ENCODE results near the gene OR10H5.
"Not testable (repeated sequence)": the region's sequence is repeated elsewhere in the genome, so short reads cannot be mapped to it uniquely, and the experiment has no call there.

The OR10H5 gene

GRCh38 chr19:15812060-15812722, 24.7 kb downstream of the OR10H5 start:
- DNase-seq = no peak

- DNase-seq = no peak
These were observed 26.5 kb downstream of the OR10H5 start for GRCh38 chr19:15813916-15814315.

- DNase-seq = no peak
These were observed 27.8 kb downstream of the OR10H5 start, which contains the start of gene OR10H1 for GRCh38 chr19:15815306-15815705. Gene OR10H1 (minus strand): TSS chr19:15815664. CDS start chr19:15808037, 7,627 bp downstream.

- DNase-seq = no peak
These were observed 33.2 kb downstream of the OR10H5 start for GRCh38 chr19:15820646-15821045.

DNA sequence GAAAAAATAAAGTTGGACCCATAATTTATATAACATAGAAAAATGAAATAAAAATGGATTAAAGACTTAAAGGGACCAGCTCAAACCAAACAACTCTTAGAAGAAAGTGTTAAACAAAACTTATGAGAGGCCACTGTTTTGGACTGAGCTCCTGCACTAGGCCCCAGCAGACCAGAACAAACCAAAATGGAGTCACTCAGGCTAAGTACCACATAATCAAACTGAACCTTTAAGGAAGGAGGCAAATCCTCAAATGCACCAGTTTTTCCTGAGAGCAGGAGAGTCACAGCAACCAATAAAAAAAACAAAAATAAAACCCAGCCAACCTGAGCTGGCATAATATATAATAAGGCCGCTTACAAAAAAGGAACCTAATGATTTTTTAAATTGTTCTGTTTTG, 38.3 kb downstream of the OR10H5 start:
- DNase-seq = no peak

- no peak for DNase-seq
These were observed 40.7 kb downstream of the OR10H5 start for GRCh38 chr19:15828121-15828610.

- not testable (repeated sequence) for DNase-seq
These were observed 41.3 kb downstream of the OR10H5 start for GRCh38 chr19:15828611-15829305.

- no peak for DNase-seq
These were observed 41.8 kb downstream of the OR10H5 start for GRCh38 chr19:15829306-15829698.

GRCh38 chr19:15829786-15830185, 42.3 kb downstream of the OR10H5 start:
- no peak for DNase-seq

GRCh38 chr19:15831626-15832025, 44.2 kb downstream of the OR10H5 start:
- no peak for DNase-seq

- not testable (repeated sequence) for DNase-seq
These were observed 46.8 kb downstream of the OR10H5 start for GRCh38 chr19:15834232-15834631.

GRCh38 chr19:15835565-15836329, 48.3 kb downstream of the OR10H5 start:
- not testable (repeated sequence) for DNase-seq

DNA sequence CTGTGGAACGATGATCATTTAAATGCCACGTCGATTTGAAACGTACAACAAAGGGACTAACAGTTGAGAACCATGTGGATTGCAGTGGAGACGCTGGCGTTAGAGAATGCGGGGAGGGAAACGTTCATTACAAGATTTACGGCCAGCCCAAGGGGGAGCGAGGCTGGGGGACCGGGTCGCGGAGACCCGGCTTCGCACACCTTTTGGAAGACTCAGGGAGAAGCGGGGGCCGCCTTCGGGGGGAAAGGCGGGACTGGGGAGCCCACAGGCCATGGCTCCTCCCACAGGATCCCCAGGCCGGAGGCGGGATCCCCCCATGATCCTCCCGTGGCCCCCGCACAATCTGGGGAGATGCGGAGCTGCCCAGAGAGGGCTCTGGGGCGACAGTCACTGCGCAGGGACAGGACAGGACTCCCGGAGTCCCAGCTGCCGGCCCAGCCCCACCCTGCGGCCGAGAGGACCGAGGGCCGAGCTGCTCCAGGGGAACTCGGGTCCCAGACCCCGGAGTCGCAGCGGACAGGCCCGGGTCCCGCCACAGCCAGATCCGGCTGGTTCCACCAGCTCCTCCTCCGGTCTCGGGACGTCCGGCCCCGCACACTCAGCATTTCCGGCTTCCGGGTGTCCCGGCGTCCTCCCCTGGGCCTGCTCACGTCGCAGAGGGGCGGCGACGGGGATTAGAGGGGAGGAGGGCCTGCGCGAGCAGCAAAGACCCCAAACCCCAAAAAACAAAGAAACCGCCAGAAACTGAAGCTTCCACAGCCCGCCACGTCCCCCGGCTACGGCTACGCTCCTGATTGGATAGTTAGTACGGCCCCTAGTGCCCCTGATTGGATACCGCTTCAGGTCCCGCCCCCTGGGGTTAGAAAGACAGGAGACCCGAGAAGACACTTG, 49.1 kb downstream of the OR10H5 start:
- peak; percentile 97 for DNase-seq

DNA sequence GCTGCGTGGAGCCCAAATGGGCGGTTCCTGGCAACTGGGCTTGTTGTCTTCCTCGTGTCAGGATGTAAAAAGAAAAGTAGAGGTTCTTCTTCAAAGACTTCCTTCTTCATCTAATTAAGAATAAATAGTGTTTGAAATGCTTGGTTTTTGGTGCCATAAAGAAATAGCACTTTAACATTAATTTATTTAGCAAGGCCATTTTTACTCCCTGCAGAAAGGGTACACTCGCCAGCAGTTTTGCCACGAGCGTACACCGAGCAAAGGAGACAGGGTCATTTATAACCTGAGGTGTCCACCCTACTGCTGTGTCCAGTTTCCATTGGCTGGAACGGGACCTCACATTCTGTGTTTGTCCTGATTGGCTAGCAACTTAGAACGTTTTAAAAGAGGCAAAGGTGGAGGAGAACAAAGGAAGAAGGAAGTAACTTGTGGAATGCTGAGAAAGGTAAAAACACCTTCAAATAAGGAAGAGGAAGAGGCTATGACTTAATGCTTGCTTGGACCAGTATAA, 49.8 kb downstream of the OR10H5 start:
- no peak for DNase-seq

DNA sequence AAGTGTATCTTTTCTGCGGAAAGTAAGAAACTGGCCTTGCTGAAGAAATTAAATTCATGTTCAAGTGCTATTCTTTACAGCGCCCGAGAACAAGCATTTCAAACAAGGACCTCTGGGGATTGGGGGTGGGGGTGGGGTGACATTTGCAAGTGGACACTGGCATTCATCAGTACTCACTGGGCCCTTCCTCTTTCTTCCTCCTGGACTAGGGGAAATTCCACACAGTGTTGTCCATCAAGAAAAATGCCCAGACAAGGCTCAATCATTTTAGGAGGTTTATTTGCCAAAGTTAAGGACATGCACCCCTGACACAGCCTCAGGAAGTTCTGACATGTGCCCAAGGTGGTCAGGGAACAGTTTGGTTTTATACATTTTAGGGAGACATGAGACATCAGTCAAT, 50.9 kb downstream of the OR10H5 start:
- no peak for DNase-seq

- DNase-seq = not testable (repeated sequence)
These were observed 52.4 kb downstream of the OR10H5 start for GRCh38 chr19:15839888-15840287.

GRCh38 chr19:15840833-15841232, 53.4 kb downstream of the OR10H5 start:
- no peak for DNase-seq

DNA sequence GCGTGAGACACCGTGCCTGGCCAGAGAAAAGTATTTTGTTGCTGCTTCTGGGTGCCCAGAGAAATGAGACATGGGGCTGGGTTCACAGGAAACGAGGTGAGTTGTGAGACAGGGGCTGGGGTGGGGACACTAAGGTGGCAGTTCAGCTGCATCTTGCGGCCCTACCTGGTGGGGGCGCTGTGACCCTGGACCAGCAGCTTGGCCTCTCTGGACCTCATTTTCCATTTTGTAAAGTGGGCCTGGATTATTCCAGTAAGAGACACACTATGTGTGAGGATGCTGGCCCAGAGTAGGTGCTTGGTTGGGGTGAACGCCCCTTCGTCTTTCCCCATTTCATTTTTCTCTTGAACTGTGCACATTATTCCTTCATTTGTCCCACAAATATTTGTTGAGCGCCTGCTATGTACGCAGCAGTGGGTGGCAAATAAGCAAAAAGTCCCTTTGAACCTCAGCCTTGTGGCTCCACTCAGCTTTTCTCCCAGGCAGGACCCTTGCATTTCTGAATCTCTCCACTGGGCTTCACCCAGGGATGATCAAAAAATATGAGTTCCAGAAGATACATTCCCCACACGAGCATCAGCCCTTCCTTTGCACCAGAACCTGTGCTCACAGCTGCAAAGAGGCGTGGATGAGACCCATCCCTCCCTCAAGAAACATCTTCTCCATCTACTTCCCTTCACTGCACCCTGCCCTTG, 54.6 kb downstream of the OR10H5 start:
- no peak for DNase-seq

DNA sequence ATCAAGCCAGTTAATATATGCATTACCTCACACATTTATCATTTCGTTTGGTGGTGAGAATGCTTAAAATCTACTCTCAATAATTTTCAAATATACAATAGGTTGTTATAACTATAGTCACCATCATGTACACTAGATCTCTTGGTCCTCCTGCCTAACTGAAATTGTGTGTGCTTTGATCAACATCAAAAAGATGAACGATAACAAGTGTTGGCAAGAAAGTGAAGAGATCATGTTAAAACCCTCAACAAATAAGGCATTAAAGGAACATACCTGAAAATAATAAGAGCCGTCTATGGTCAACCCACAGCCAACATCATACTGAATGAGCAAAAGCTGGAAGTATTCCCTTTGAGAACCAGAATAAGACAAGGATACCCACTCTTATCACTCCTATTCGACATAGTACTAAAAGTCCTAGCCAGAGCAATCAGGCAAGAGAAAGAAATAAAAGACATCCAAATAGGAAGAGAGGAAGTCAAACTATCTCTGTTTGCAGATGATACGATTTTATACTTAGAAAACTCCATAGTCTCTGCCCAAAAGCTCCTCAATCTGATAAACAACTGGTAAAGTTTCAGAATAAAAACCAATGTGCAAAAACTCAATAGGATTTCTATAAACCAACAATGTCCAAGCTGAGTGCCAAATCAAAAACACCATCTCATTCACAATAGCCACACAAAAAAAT, 55.9 kb downstream of the OR10H5 start:
- no peak for DNase-seq

- not testable (repeated sequence) for DNase-seq
These were observed 56.4 kb downstream of the OR10H5 start for GRCh38 chr19:15843894-15844222.

GRCh38 chr19:15846923-15847322, 59.5 kb downstream of the OR10H5 start:
- DNase-seq = no peak
